PC-3 (cell line): Measurements from ENCODE around the gene ERBB4. TPM values are rescaled to one million over a fixed set of nuclear protein-coding genes. Genes with fewer than 3 reads are reported as not detected.

Experiments used
- ATAC-seq: fragments of 200-7000 bp; cut with Tn5 transposase; 2 replicates; pipeline ENCODE4 v1.9.1; 2020; ENCODE audit warnings: mild to moderate bottlenecking, moderate library complexity
- BruUV-seq: library from RNA; stranded (reverse); fragments of 400-500 nt; replicated peaks from 2 replicates; lab custom pipeline; 2021; lab: Mats Ljungman, UMichigan
- CTCF ChIA-PET: fragments of 300-600 bp; sonication (Branson Sonifier 250); formaldehyde crosslinking; loops from one replicate; lab custom pipeline; 2022; ENCODE audit warnings: antibody characterized with exemption; lab: Charles Lee
- POLR2A ChIA-PET: fragments of 300-600 bp; sonication (Branson Sonifier 250); formaldehyde crosslinking; loops from one replicate; lab custom pipeline; 2022; ENCODE audit warnings: antibody characterized with exemption; ENCODE audit not compliant: unreplicated experiment; lab: Charles Lee
- DNase-seq: peaks from one replicate; pipeline ENCODE4 v3.0.0-alpha.2; 2015
- H2AFZ ChIP-seq: fragments of 300-600 bp; sonication (generic); 2 replicates; pipeline ENCODE4 v1.6.0; 2016; ENCODE audit warnings: antibody characterized with exemption, low read length
- H3F3A ChIP-seq: fragments of 300-600 bp; sonication (generic); one replicate; pipeline ENCODE4 v1.6.0; 2017; ENCODE audit warnings: antibody characterized with exemption, low read length, control low read depth, mild to moderate bottlenecking; ENCODE audit not compliant: unreplicated experiment
- H3K27ac ChIP-seq: fragments of 300-600 bp; sonication (generic); 2 replicates; pipeline ENCODE4 v1.5.1; 2016; ENCODE audit warnings: mild to moderate bottlenecking, low read length
- H3K27me3 ChIP-seq: fragments of 300-600 bp; sonication (generic); 2 replicates; pipeline ENCODE4 v1.6.1; 2016; ENCODE audit warnings: low read length, mixed read lengths
- H3K36me3 ChIP-seq: fragments of 300-600 bp; sonication (generic); 2 replicates; pipeline ENCODE4 v1.6.1; 2016; ENCODE audit warnings: low read depth, mixed run types, low read length, mixed read lengths
- H3K4me1 ChIP-seq: fragments of 300-600 bp; sonication (generic); 2 replicates; pipeline ENCODE4 v1.5.1; 2016; ENCODE audit warnings: low read length; ENCODE audit not compliant: insufficient read depth
- H3K4me2 ChIP-seq: fragments of 300-600 bp; sonication (generic); 2 replicates; pipeline ENCODE4 v1.6.0; 2016; ENCODE audit warnings: low read length
- H3K4me3 ChIP-seq: fragments of 300-600 bp; sonication (generic); 2 replicates; pipeline ENCODE4 v1.5.1; 2016; ENCODE audit warnings: mild to moderate bottlenecking, low read length, mixed read lengths
- H3K79me2 ChIP-seq: fragments of 300-600 bp; sonication (generic); 2 replicates; pipeline ENCODE4 v1.6.1; 2017; ENCODE audit warnings: low read length, mixed read lengths
- H3K9ac ChIP-seq: fragments of 300-600 bp; sonication (generic); 2 replicates; pipeline ENCODE4 v1.6.0; 2016; ENCODE audit warnings: mild to moderate bottlenecking, low read length
- H3K9me2 ChIP-seq: fragments of 300-600 bp; sonication (generic); replicated peaks from 2 replicates; pipeline ENCODE4 v1.6.1; 2016; ENCODE audit warnings: mixed run types, low read length, mixed read lengths
- H3K9me3 ChIP-seq: fragments of 300-600 bp; sonication (generic); 2 replicates; pipeline ENCODE4 v1.6.1; 2016; ENCODE audit warnings: low read length, mixed read lengths
- H4K20me1 ChIP-seq: fragments of 300-600 bp; sonication (generic); 2 replicates; pipeline ENCODE4 v1.6.1; 2016; ENCODE audit warnings: low read length, mixed read lengths
- EZH2 ChIP-seq: fragments of 300-600 bp; sonication (generic); IDR thresholded peaks from one replicate; pipeline ENCODE4 v1.6.1; 2017; ENCODE audit warnings: antibody characterized with exemption, mild to moderate bottlenecking, low read length; ENCODE audit not compliant: unreplicated experiment
- EZH2phosphoT487 ChIP-seq: fragments of 300-600 bp; sonication (generic); IDR thresholded peaks from 2 replicates; pipeline ENCODE4 v1.6.1; 2018; ENCODE audit warnings: mild to moderate bottlenecking, antibody characterized with exemption, low read length, borderline replicate concordance
- intact Hi-C: fragments of 100-400 bp; cut with micrococcal nuclease; formaldehyde crosslinking; loops from 2 replicates; pipeline ENCODE4 v1.9.0; 2023
- total RNA-seq: library from RNA; depleted of rRNA; stranded (reverse); fragments of >200 nt; gene quantifications from 2 replicates; pipeline ENCODE4 v1.2.3, GENCODE V29; 2014
- TF ChIP-seq, protein P1 (sequence below): fragments of 300-600 bp; sonication (generic); conservative IDR thresholded peaks from 2 replicates; pipeline ENCODE4 v1.5.1; 2017; ENCODE audit warnings: antibody characterized with exemption, low read depth, mild to moderate bottlenecking, low read length

ERBB4 gene
- total RNA-seq, 1 experiment from 2014 or later = under 0.01 TPM

DNA sequence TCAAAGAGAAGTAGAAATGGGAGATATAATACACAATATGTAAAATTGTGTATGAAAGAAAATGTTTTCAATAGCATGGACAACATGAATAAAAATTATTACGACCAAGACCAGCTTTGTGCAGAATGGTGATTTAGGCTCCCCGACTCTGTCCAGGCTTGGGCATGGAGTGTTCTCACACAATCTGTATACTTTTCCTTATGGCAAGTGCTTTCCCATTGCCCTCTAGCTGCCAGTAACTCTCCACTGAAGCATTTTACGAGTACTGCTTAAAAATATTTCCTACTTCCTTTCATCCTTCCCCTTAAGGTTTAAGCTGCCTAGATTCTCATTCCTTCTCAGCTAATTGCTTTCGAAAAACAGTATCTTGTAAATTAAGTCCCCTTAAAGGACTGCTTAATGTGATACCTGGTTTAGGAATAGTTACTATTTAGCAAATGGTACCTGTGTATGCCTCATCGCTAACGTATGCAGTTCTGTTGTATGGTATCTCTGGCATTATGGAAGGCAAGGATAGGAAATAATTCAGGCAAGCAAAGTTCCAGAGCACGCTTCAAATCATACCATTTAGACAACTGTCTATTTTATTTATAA is 714.6 kb downstream of the ERBB4 start:
- Histone ChIP-seq H2AFZ (no peak overlapping the region), H3K36me3 (no peaks in the 10 kb centered on the region), H3K9me3 (no peaks in the 10 kb centered on the region), H3K4me2 (no peak overlapping the region), H3K27ac (no peak overlapping the region), H3K9me2 (no peaks in the 10 kb centered on the region), H3K27me3 (no peaks in the 10 kb centered on the region), H3F3A (no peaks in the 10 kb centered on the region), H3K4me1 (peaks cover 6% of the 10 kb centered on the region; the same call in 1 of the 2 replicates), H4K20me1 (no peaks in the 10 kb centered on the region), H3K79me2 (no peaks in the 10 kb centered on the region), H3K9ac (no peak overlapping the region), H3K4me3 (no peak overlapping the region)
- peak; percentile 54 for ATAC-seq
- no TSS peak for BruUV-seq
- intact Hi-C loops = loop anchor here (1.0 to 10.0 kb wide), 4 partner anchors 13 to 419 kb away; no protein-coding TSS in a partner anchor
- ChIA-PET POLR2A (no interaction called here), CTCF (interaction anchor here (0.6 kb wide), 1 partner anchor 30 kb away, joined by 3 read pairs; no protein-coding TSS in a partner anchor)
- TF ChIP-seq EZH2phosphoT487 (no peak), EZH2 (no peak)
- TF ChIP-seq, protein P1, sequence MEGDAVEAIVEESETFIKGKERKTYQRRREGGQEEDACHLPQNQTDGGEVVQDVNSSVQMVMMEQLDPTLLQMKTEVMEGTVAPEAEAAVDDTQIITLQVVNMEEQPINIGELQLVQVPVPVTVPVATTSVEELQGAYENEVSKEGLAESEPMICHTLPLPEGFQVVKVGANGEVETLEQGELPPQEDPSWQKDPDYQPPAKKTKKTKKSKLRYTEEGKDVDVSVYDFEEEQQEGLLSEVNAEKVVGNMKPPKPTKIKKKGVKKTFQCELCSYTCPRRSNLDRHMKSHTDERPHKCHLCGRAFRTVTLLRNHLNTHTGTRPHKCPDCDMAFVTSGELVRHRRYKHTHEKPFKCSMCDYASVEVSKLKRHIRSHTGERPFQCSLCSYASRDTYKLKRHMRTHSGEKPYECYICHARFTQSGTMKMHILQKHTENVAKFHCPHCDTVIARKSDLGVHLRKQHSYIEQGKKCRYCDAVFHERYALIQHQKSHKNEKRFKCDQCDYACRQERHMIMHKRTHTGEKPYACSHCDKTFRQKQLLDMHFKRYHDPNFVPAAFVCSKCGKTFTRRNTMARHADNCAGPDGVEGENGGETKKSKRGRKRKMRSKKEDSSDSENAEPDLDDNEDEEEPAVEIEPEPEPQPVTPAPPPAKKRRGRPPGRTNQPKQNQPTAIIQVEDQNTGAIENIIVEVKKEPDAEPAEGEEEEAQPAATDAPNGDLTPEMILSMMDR = no peak
- no peak for DNase-seq

DNA sequence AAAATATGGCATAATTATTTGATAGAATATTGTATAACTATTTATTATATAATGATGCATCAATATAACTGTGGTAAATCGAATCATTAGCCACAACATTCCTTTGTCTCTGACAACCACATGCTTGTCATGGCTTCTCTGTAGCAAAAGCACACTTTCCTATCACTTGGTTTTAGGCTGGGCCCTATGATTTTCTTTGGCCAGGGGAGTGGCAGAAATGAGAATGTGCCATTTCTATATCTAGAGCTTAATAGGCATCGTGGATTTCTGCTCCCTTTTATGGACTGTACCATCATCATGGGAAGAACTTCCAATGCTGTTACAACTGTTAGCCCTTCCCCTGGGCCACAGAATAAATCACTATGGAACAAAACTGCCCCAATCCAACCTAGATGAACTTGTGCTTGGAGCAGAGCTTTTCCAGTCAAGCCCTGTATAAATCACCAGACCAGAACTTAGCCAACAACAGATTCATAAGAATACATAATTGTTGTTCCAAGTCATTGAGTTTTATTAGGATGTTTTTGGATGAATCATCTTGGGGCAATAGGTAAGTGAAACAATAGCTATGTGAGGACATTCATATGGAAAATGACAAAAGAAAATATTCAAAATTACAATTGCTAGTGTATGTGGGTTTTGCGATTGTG is 715.8 kb downstream of the ERBB4 start:
- H3K4me2 ChIP-seq = no peak overlapping the region
- no peaks in the 10 kb centered on the region for H3K36me3 ChIP-seq
- intact Hi-C loops = loop anchor here (1.0 to 10.0 kb wide), 4 partner anchors 14 to 418 kb away; no protein-coding TSS in a partner anchor
- ChIA-PET POLR2A (no interaction called here), CTCF (no interaction called here)
- peak; percentile 76 for DNase-seq
- peaks cover 6% of the 10 kb centered on the region; the same call in 1 of the 2 replicates for H3K4me1 ChIP-seq
- no peaks in the 10 kb centered on the region for H3K79me2 ChIP-seq
- no peaks in the 10 kb centered on the region for H4K20me1 ChIP-seq
- H3K9ac ChIP-seq = no peak overlapping the region
- no TSS peak for BruUV-seq
- H3K4me3 ChIP-seq = no peak overlapping the region
- H3F3A ChIP-seq = no peaks in the 10 kb centered on the region
- H3K27me3 ChIP-seq = no peaks in the 10 kb centered on the region
- no peak overlapping the region for H2AFZ ChIP-seq
- no peaks in the 10 kb centered on the region for H3K9me3 ChIP-seq
- peak overlapping the region; percentile 49 for H3K27ac ChIP-seq
- ATAC-seq = peak; percentile 93
- TF ChIP-seq, protein P1 = no peak
- TF ChIP-seq EZH2phosphoT487 (no peak), EZH2 (no peak)
- no peaks in the 10 kb centered on the region for H3K9me2 ChIP-seq

DNA sequence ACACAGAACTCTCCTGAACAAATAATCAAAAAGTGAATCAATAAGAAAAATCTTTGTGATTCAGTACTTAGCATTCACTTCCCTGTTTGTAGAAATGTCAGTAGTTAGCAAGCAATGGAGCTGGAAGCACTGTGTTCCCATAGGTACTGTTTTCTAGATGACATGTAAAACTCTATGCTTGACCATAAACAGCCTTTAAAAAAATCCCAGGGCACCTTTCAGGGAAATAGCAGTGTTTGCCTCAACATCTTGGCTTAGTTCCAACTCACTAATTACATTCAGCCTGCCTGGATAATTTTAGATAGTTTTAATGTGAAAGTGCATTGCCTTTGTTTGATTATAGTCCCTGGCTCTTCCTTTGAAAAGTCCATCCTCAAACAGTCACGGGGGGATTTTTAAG is 721.8 kb downstream of the ERBB4 start:
- Histone ChIP-seq H3K9me3 (no peaks in the 10 kb centered on the region), H3K9ac (no peak overlapping the region), H2AFZ (no peak overlapping the region), H3K4me3 (no peak overlapping the region), H3K4me1 (no peaks in the 10 kb centered on the region), H4K20me1 (no peaks in the 10 kb centered on the region), H3F3A (no peaks in the 10 kb centered on the region), H3K27ac (no peak overlapping the region), H3K9me2 (no peaks in the 10 kb centered on the region), H3K27me3 (no peaks in the 10 kb centered on the region), H3K4me2 (no peak overlapping the region), H3K36me3 (no peaks in the 10 kb centered on the region), H3K79me2 (no peaks in the 10 kb centered on the region)
- DNase-seq (no peak), ATAC-seq (no peak)
- intact Hi-C loops = no loop called here
- TF ChIP-seq EZH2 = no peak
- TF ChIP-seq EZH2phosphoT487 = no peak
- TF ChIP-seq, protein P1 = no peak
- BruUV-seq = no TSS peak
- CTCF ChIA-PET = no interaction called here
- POLR2A ChIA-PET = no interaction called here
